SK-N-MC (cell line): ENCODE data around the gene PLCD3.
A peak's percentile ranks its signal among the peaks of the same experiment; 100 is the strongest.

Experiments used
- DNase-seq: peaks from one replicate; pipeline ENCODE4 v3.0.0-alpha.2; 2011; ENCODE audit warnings: low read depth, low spot score
- H3K27ac ChIP-seq: fragments of 200-600 bp; sonication (generic); 2 replicates; pipeline ENCODE4 v1.5.1; 2016; ENCODE audit warnings: mixed run types
- H3K36me3 ChIP-seq: fragments of 200-600 bp; sonication (generic); 2 replicates; pipeline ENCODE4 v1.6.1; 2017; ENCODE audit warnings: antibody characterized with exemption, low read length, mixed read lengths; ENCODE audit not compliant: insufficient read depth
- H3K4me3 ChIP-seq: fragments of 200-600 bp; sonication (generic); 2 replicates; pipeline ENCODE4 v1.5.1; 2016
- H3K9ac ChIP-seq: fragments of 200-600 bp; sonication (generic); 2 replicates; pipeline ENCODE4 v1.8.0; 2017; ENCODE audit warnings: mixed run types, mixed read lengths; ENCODE audit not compliant: insufficient read length
- H3K9me3 ChIP-seq: fragments of 200-600 bp; sonication (generic); 2 replicates; pipeline ENCODE4 v1.6.1; 2017; ENCODE audit warnings: low read depth, mild to moderate bottlenecking, antibody characterized with exemption, low read length, moderate library complexity, mixed read lengths
- EZH2 ChIP-seq: fragments of 200-600 bp; sonication (generic); IDR thresholded peaks from one replicate; pipeline ENCODE4 v1.6.1; 2017; ENCODE audit warnings: antibody characterized with exemption
- FOXP2 ChIP-seq: optimal IDR thresholded peaks from 2 replicates; pipeline ENCODE3; 2011; ENCODE audit warnings: mild to moderate bottlenecking, moderate library complexity; ENCODE audit not compliant: insufficient read depth; ENCODE audit errors: extremely low read length, control extremely low read depth
- POLR2AphosphoS5 ChIP-seq: IDR thresholded peaks from 2 replicates; pipeline ENCODE4 v1.6.1; 2012; ENCODE audit warnings: mild to moderate bottlenecking, low read depth, low read length, borderline replicate concordance

PLCD3 gene

GRCh38 chr17:45081047-45081703 is 51.1 kb downstream of the PLCD3 start:
- no peak overlapping the region for H3K27ac ChIP-seq
- DNase-seq: no peak
- no peaks in the 10 kb centered on the region for H3K9me3 ChIP-seq
- TF ChIP-seq POLR2AphosphoS5: no peak
- TF ChIP-seq FOXP2: no peak
- TF ChIP-seq EZH2: no peak
- peaks cover 70% of the 10 kb centered on the region for H3K36me3 ChIP-seq
- H3K9ac ChIP-seq: no peak overlapping the region
- no peak overlapping the region for H3K4me3 ChIP-seq

DNA sequence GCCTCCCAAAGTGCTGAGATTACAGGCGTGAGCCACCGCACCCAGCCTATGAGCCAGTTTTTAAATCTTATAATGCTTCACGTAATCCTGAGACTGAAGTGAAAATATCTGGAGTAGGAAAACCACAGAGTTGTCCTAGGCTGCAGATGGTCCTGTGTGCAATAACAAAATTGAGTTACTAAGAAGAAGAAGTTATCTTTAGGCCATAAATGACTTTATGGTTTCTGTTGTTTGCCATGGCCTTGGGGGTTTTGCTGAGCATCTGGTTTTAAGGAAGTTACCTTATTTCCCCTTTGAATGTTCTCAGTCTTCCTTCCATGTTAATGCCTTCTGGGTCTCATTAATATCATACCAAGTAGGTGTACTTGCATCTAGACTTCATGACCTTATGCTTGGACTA is 54.7 kb downstream of the PLCD3 start:
- TF ChIP-seq FOXP2 (no peak), EZH2 (no peak), POLR2AphosphoS5 (no peak)
- DNase-seq: no peak
- Histone ChIP-seq H3K9me3 (no peaks in the 10 kb centered on the region), H3K36me3 (peaks cover 66% of the 10 kb centered on the region), H3K27ac (peak overlapping the region; percentile 68), H3K4me3 (no peak overlapping the region), H3K9ac (no peak overlapping the region)

DNA sequence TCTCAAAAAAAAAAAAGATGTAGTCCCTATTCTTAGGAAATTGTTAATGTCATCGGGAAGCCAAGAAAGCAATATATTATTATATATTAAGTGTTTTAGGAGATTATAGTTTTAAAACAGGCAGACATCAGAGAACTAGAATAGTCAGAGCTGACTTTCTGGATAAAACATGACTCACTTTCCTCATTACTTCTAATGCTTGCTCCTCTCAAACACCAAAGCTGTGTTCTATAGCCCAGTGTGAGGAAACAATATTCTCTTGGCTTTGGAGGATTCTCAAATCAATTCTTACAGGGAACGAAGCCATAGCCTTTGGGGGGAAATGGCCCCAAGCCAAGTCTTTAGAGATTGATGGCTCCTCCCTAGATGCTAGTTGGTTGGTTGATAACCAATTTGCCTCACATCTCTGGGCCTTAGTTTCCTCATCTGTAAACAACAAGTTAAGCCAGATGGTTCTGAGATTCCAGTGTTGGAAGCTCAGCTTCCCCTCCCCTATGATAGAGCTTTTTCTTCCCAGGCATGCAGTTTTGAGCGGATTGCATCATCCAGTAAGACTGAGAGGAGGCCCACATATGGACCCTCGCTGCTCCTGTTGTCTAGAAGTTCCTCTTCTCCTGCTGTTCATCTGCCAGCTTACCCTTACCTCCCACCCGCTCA is 58.8 kb downstream of the PLCD3 start:
- Histone ChIP-seq H3K9ac (peak overlapping the region; percentile 22), H3K9me3 (no peaks in the 10 kb centered on the region)

GRCh38 chr17:45070809-45071208 is 61.5 kb downstream of the PLCD3 start:
- Histone ChIP-seq H3K9ac (no peak overlapping the region), H3K27ac (peak overlapping the region; percentile 78), H3K36me3 (peaks cover 61% of the 10 kb centered on the region), H3K4me3 (no peak overlapping the region), H3K9me3 (no peaks in the 10 kb centered on the region)
- no peak for DNase-seq
- TF ChIP-seq POLR2AphosphoS5 (no peak), FOXP2 (no peak), EZH2 (no peak)

More for the DNA sequence above, 58.8 kb downstream of the PLCD3 start:
- Histone ChIP-seq H3K4me3 (peak overlapping the region; percentile 1), H3K27ac (peak overlapping the region; percentile 99), H3K36me3 (peaks cover 59% of the 10 kb centered on the region)
- DNase-seq: peak; percentile 65
- TF ChIP-seq FOXP2 (no peak), EZH2 (no peak), POLR2AphosphoS5 (no peak)

DNA sequence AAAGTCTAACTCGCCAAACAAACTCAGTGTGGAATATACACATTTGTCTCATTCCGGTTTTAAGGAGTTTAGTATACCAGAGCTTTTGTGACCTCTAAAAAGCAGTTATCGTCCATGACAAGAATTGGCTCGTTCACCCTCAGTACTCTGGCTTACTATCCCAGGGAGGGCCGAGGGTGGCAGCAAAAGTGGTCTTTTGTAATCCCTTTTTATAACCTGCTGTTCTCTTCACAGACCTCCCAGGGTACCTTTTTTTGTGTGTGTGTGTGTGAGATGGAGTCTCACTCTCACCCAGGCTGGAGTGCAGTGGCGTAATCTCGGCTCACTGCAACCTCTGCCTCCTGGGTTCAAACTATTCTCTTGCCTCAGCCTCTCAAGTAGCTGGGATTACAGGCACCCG is 62.3 kb downstream of the PLCD3 start:
- TF ChIP-seq FOXP2 (no peak), POLR2AphosphoS5 (no peak), EZH2 (no peak)
- Histone ChIP-seq H3K9ac (no peak overlapping the region), H3K4me3 (no peak overlapping the region), H3K9me3 (no peaks in the 10 kb centered on the region), H3K27ac (no peak overlapping the region; the same call in none of the 2 replicates), H3K36me3 (peaks cover 58% of the 10 kb centered on the region)
- no peak for DNase-seq

GRCh38 chr17:45067637-45068036 is 64.7 kb downstream of the PLCD3 start:
- Histone ChIP-seq H3K9ac (no peak overlapping the region), H3K27ac (peak overlapping the region; percentile 15), H3K36me3 (peaks cover 52% of the 10 kb centered on the region), H3K9me3 (no peaks in the 10 kb centered on the region), H3K4me3 (no peak overlapping the region)
- DNase-seq: no peak
- TF ChIP-seq FOXP2: no peak
- TF ChIP-seq POLR2AphosphoS5: no peak
- TF ChIP-seq EZH2: no peak

DNA sequence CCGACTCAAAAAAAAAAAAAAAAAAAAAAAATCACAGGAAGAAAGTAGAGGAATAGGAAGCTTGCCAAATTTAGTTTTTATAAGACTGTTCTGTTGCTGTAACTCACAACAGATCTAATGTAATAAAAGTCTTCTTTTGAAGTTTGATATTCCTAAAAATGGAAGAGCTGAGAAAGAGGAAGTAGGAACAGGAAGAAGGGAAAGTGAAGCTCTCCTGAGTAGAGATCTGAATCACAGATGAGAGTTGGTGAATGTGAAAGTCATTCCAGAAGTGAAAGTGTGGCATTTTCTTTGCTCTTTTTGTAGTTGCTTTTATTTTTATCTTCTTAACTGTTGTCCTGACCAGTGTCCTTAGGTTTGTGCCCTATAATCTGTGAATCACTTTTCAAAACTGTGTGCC is 69.1 kb downstream of the PLCD3 start:
- DNase-seq: no peak
- no peaks in the 10 kb centered on the region for H3K9me3 ChIP-seq
- TF ChIP-seq EZH2: no peak
- no peak for TF ChIP-seq POLR2AphosphoS5
- no peak for TF ChIP-seq FOXP2
- no peak overlapping the region for H3K4me3 ChIP-seq
- H3K27ac ChIP-seq: peak overlapping the region; percentile 45; the same call in 1 of the 2 replicates
- peaks cover 26% of the 10 kb centered on the region for H3K36me3 ChIP-seq
- H3K9ac ChIP-seq: no peak overlapping the region

- DNase-seq: no peak
- Histone ChIP-seq H3K4me3 (peak overlapping the region; percentile 91), H3K9ac (peak overlapping the region; percentile 89), H3K27ac (peak overlapping the region; percentile 94), H3K9me3 (no peaks in the 10 kb centered on the region), H3K36me3 (peaks cover 14% of the 10 kb centered on the region)
- TF ChIP-seq POLR2AphosphoS5 (no peak; the same call in 1 of the 2 replicates), FOXP2 (no peak)
Observed at GRCh38 chr17:45061606-45062205, 70.6 kb downstream of the PLCD3 start.
